ENCODE results near the gene AOPEP.
A peak's percentile ranks its signal among the peaks of the same experiment; 100 is the strongest.

Gene AOPEP

GRCh38 chr9:95096381-95096780 is 369.9 kb downstream of the AOPEP start:
- peaks cover 35% of the 10 kb centered on the region for H3K4me1 ChIP-seq (ENCODE audit: insufficient read depth, low read length, poor library complexity, severe bottlenecking)
- H3K4me2 ChIP-seq (ENCODE audit: low read depth, low read length, poor library complexity, severe bottlenecking) = no peak overlapping the region
- H3K9me3 ChIP-seq (ENCODE audit: insufficient read depth, low read depth, low read length) = no peaks in the 10 kb centered on the region
- H3K27me3 ChIP-seq (ENCODE audit: insufficient read depth, low read length, poor library complexity, severe bottlenecking) = no peaks in the 10 kb centered on the region
- H3K4me3 ChIP-seq (ENCODE audit: low read length, poor library complexity, severe bottlenecking) = no peak overlapping the region
- no peak overlapping the region for H2AFZ ChIP-seq (ENCODE audit: low read length)
- 0 out of 2 replicates have a peak, but pooled peaks cover 3% of the 10 kb centered on the region for H3K36me3 ChIP-seq (ENCODE audit: insufficient read depth, low read length)
- H3K9me2 ChIP-seq (replicated peaks; ENCODE audit: low read depth, low read length) = no peaks in the 10 kb centered on the region
- peak; percentile 40 for TF ChIP-seq CTCF (conservative IDR thresholded peaks at IDR 0.05; ENCODE audit: low read length)
- TF ChIP-seq EZH2phosphoT487 (IDR thresholded peaks at IDR 0.05; ENCODE audit: borderline replicate concordance) = no peak
- no peaks in the 10 kb centered on the region for H3F3A ChIP-seq (ENCODE audit: low read depth)
- no peaks in the 10 kb centered on the region for H4K20me1 ChIP-seq (ENCODE audit: insufficient read depth, low read length, poor library complexity, severe bottlenecking)
- no peaks in the 10 kb centered on the region for H3K79me2 ChIP-seq (ENCODE audit: insufficient read depth, low read length)
- H3K9ac ChIP-seq (ENCODE audit: low read depth, low read length, poor library complexity, severe bottlenecking) = no peak overlapping the region

DNA sequence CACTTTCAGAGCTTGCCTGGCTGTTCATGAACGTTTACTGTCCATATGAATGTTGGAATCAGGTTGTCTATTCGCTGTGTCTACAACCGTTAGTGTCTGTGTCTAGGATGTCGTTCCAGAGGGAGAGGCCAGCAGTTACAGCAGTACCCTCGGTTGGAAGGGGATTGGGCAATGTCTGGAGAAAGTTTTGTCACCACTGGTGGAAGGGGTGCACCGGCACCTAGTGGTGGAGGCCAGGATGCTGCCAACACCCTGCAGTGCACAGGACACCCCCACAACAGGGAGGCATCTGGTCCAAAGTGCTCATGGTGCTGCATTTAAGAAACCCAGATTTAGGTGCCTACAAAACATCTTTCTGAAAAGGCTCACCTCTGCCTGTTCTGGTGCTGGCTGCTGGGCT is 370.3 kb downstream of the AOPEP start:
- Histone ChIP-seq H3K4me3 (ENCODE audit: low read length, poor library complexity, severe bottlenecking) (no peak overlapping the region), H3K4me1 (ENCODE audit: insufficient read depth, low read length, poor library complexity, severe bottlenecking) (peaks cover 31% of the 10 kb centered on the region), H3K4me2 (ENCODE audit: low read depth, low read length, poor library complexity, severe bottlenecking) (no peak overlapping the region), H3K79me2 (ENCODE audit: insufficient read depth, low read length) (no peaks in the 10 kb centered on the region), H3K27me3 (ENCODE audit: insufficient read depth, low read length, poor library complexity, severe bottlenecking) (no peaks in the 10 kb centered on the region), H2AFZ (ENCODE audit: low read length) (no peak overlapping the region), H3K9ac (ENCODE audit: low read depth, low read length, poor library complexity, severe bottlenecking) (no peak overlapping the region), H3K9me3 (ENCODE audit: insufficient read depth, low read depth, low read length) (no peaks in the 10 kb centered on the region), H3K36me3 (ENCODE audit: insufficient read depth, low read length) (0 out of 2 replicates have a peak, but pooled peaks cover 3% of the 10 kb centered on the region), H4K20me1 (ENCODE audit: insufficient read depth, low read length, poor library complexity, severe bottlenecking) (no peaks in the 10 kb centered on the region), H3F3A (ENCODE audit: low read depth) (no peaks in the 10 kb centered on the region), H3K9me2 (replicated peaks; ENCODE audit: low read depth, low read length) (no peaks in the 10 kb centered on the region)
- peak; percentile 30; the same call in 1 of the 2 replicates for TF ChIP-seq CTCF (conservative IDR thresholded peaks at IDR 0.05; ENCODE audit: low read length)
- TF ChIP-seq EZH2phosphoT487 (IDR thresholded peaks at IDR 0.05; ENCODE audit: borderline replicate concordance) = no peak

GRCh38 chr9:95097279-95097678 is 370.8 kb downstream of the AOPEP start:
- Histone ChIP-seq H3K9me2 (replicated peaks; ENCODE audit: low read depth, low read length) (no peaks in the 10 kb centered on the region), H3K79me2 (ENCODE audit: insufficient read depth, low read length) (no peaks in the 10 kb centered on the region)

More at GRCh38 chr9:95097279-95097678, 370.8 kb downstream of the AOPEP start:
- Histone ChIP-seq H3K9me3 (ENCODE audit: insufficient read depth, low read depth, low read length) (no peaks in the 10 kb centered on the region), H3K36me3 (ENCODE audit: insufficient read depth, low read length) (0 out of 2 replicates have a peak, but pooled peaks cover 3% of the 10 kb centered on the region), H3K9ac (ENCODE audit: low read depth, low read length, poor library complexity, severe bottlenecking) (no peak overlapping the region), H3K27me3 (ENCODE audit: insufficient read depth, low read length, poor library complexity, severe bottlenecking) (no peaks in the 10 kb centered on the region), H3K4me1 (ENCODE audit: insufficient read depth, low read length, poor library complexity, severe bottlenecking) (peaks cover 26% of the 10 kb centered on the region), H3F3A (ENCODE audit: low read depth) (no peaks in the 10 kb centered on the region), H4K20me1 (ENCODE audit: insufficient read depth, low read length, poor library complexity, severe bottlenecking) (no peaks in the 10 kb centered on the region), H2AFZ (ENCODE audit: low read length) (no peak overlapping the region), H3K4me3 (ENCODE audit: low read length, poor library complexity, severe bottlenecking) (no peak overlapping the region), H3K4me2 (ENCODE audit: low read depth, low read length, poor library complexity, severe bottlenecking) (no peak overlapping the region)
- no peak for TF ChIP-seq EZH2phosphoT487 (IDR thresholded peaks at IDR 0.05; ENCODE audit: borderline replicate concordance)
- TF ChIP-seq CTCF (conservative IDR thresholded peaks at IDR 0.05; ENCODE audit: low read length) = no peak
